ENCODE results near the gene FMNL3.
"Not testable (repeated sequence)": the region's sequence is repeated elsewhere in the genome, so short reads cannot be mapped to it uniquely, and the experiment has no call there.

Gene FMNL3

GRCh38 chr12:49627752-49628360 is 79.3 kb downstream of the FMNL3 start:
- no peak for DNase-seq (ENCODE audit: low read depth)

GRCh38 chr12:49626836-49627235 is 80.4 kb downstream of the FMNL3 start:
- no peak for DNase-seq (ENCODE audit: low read depth)

- DNase-seq (ENCODE audit: low read depth): peak; percentile 21
Measured at GRCh38 chr12:49626169-49626835, 80.9 kb downstream of the FMNL3 start.

- no peak for DNase-seq (ENCODE audit: low read depth)
Measured at GRCh38 chr12:49624921-49625577, 82.2 kb downstream of the FMNL3 start.

- peak; percentile 80 for DNase-seq (ENCODE audit: low read depth)
Measured at GRCh38 chr12:49623142-49623904, 83.9 kb downstream of the FMNL3 start, which contains the start of gene PRPF40B. Gene PRPF40B, plus strand, starts transcription at chr12:49623561. Its CDS starts 30 bp downstream, at chr12:49623591.

- peak; percentile 31 for DNase-seq (ENCODE audit: low read depth)
Measured at GRCh38 chr12:49622501-49623141, 84.6 kb downstream of the FMNL3 start.

GRCh38 chr12:49621651-49622500 is 85.3 kb downstream of the FMNL3 start:
- no peak for DNase-seq (ENCODE audit: low read depth)

GRCh38 chr12:49619286-49619685 is 87.9 kb downstream of the FMNL3 start:
- no peak for DNase-seq (ENCODE audit: low read depth)

GRCh38 chr12:49618576-49618975 is 88.6 kb downstream of the FMNL3 start:
- no peak for DNase-seq (ENCODE audit: low read depth)

GRCh38 chr12:49616533-49617219 is 90.5 kb downstream of the FMNL3 start:
- DNase-seq (ENCODE audit: low read depth): no peak

GRCh38 chr12:49615725-49616124 is 91.5 kb downstream of the FMNL3 start:
- no peak for DNase-seq (ENCODE audit: low read depth)

GRCh38 chr12:49612210-49612609 is 95.0 kb downstream of the FMNL3 start:
- no peak for DNase-seq (ENCODE audit: low read depth)

- not testable (repeated sequence) for DNase-seq (ENCODE audit: low read depth)
Measured at GRCh38 chr12:49610785-49611184, 96.4 kb downstream of the FMNL3 start.

GRCh38 chr12:49609875-49610154 is 97.4 kb downstream of the FMNL3 start:
- DNase-seq (ENCODE audit: low read depth): no peak

- DNase-seq (ENCODE audit: low read depth): no peak
Measured at GRCh38 chr12:49609059-49609874, 97.9 kb downstream of the FMNL3 start.

- DNase-seq (ENCODE audit: low read depth): not testable (repeated sequence)
Measured at GRCh38 chr12:49605539-49605938, 101.7 kb downstream of the FMNL3 start, which contains the start of gene FAM186B. Gene FAM186B, minus strand, starts transcription at chr12:49605639. Its CDS starts 162 bp downstream, at chr12:49605477.

- DNase-seq (ENCODE audit: low read depth): no peak
Measured at GRCh38 chr12:49604856-49605255, 102.3 kb downstream of the FMNL3 start.

- no peak for DNase-seq (ENCODE audit: low read depth)
Measured at GRCh38 chr12:49603721-49604120, 103.5 kb downstream of the FMNL3 start.

- DNase-seq (ENCODE audit: low read depth): no peak
Measured at GRCh38 chr12:49599961-49600360, 107.2 kb downstream of the FMNL3 start.

- DNase-seq (ENCODE audit: low read depth): no peak
Measured at GRCh38 chr12:49598527-49598926, 108.7 kb downstream of the FMNL3 start.
